GM18511 (cell line): ENCODE data around the gene CCDC144A.
"Not testable (repeated sequence)": the region's sequence is repeated elsewhere in the genome, so short reads cannot be mapped to it uniquely, and the experiment has no call there.

Source experiments
- ATAC-seq: cut with Tn5 transposase; IDR thresholded peaks from one replicate; pipeline ENCODE4 v1.9.1; 2021; ENCODE audit warnings: mild to moderate bottlenecking, moderate library complexity; ENCODE audit not compliant: unreplicated experiment

CCDC144A gene

DNA sequence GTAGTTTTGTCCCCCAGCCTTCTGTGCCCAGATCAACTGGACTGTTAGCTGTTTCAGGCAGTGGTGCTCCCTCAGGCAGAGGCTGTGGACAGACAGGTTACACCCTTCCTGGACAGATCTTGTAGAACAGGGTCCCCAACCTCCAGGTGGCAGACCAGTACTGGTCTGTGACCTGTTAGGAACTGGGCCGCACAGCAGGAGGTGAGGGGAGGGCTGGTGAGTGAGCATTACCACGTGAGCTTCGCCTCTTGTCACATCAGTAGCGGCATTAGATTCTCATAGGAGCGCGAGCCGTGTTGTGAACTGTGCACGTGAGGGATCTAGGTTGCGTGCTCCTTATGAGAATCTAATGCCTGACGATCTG, 61.9 kb downstream of the CCDC144A start:
- not testable (repeated sequence) for ATAC-seq

DNA sequence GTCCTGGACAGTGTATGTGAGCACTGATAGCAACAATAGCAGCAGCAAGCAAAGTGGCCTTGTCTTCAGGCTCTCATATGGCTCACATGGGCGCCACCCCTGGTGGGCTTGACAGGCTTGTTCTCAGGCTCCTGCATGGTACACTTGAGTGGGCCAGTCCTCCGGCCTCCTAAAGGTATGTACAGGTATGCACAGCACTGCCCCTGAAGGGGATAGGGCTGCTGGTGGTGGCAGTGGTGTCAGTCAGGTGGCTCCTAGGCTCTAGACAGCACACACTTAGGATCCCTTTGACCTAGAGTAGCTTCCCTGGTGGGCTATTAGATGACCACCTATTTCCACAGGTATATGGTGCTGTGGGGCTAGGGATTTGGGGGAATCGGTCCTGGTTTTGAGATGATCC, 67.5 kb downstream of the CCDC144A start:
- not testable (repeated sequence) for ATAC-seq

DNA sequence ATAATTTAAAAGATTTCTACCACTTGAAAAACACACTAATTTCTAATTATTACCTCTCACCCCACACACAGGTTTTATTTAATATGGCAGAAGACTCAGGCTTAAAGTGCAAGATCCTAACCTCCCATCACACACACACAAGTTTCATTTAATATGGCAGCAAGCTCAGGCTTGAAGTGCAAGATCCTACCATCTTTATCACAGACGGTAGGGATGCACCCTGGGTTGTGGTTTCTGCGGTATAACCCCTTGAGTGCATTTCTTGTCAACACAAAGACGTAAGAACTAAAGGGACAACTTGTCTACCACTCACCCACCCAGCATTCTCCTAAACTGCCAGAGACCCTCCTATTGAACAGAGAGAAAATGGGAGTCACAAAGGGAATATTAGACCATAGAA, 68.1 kb downstream of the CCDC144A start:
- ATAC-seq = not testable (repeated sequence)

DNA sequence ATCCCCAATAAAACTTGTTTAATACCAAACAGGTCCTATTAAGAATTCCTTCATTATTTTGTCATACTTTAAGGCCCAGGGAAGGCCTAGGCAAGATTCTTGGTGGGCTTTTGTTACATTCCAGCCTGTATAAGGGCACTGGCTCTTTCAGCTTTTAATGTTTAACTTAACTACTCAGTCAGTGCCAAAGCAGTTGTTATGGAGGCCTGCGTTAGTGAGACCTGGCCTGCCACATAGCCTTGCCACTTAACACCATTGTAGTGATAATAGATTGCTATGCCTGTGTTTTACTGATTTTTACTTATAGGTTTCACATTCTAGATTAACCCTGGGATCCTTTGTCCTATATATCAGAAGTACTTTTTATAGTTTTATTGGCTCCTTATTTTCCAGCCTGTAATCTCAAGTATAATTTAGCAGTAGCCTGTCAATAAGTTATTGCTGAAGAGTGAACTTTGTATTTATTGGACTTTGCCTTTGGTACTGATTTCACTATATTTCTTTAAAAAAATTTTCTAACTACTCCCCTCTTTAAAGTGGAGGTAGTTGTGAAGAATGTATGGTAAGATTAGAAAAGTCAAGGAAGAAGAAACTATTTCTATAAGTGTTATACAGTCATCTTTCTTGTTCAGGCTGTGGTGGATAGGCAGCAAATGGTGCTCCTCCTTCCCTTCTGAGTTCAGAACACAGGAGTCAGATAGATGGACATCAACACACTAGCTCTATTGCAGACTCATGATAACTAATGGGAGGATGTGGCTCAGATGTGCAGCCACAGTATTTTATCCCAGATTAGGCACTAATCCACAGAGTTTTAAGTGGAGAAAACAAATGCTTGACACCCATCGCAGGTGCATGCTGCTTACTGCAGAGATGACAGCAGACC, 78.5 kb downstream of the CCDC144A start:
- not testable (repeated sequence) for ATAC-seq

DNA sequence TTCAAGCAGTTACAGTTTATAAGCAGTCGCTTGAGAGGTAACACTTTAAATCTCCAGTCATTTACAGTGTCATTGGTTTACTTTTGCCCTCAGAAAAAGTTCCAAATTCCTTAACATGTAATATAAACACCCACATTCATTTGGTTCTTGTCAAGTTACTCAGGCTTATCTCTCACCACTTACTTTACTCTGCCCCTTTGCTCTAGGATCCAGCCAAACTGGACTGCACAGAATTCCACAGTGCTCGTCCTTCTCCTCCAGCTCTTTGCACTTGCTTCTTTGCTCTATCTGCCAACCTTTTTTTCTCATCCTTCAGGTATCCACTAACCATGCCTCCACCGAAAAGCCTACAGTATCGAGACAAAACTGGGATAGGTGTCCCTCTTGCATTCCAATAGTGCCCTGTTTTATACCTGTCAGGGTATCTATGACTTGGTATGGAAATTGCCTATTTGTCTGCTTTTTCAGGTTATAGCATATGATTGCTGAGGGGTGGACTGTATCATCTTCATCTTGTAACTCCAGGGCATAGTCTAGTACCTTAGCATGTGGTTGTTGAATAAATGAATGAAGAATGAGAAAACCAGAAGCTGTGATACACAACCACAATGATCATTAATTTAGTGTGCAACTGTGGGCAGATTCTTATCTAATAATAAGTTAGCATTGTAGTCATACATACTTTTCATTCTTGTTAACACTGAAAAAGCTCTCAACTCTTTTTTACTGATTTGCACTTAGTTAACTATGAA, 82.5 kb downstream of the CCDC144A start:
- not testable (repeated sequence) for ATAC-seq

DNA sequence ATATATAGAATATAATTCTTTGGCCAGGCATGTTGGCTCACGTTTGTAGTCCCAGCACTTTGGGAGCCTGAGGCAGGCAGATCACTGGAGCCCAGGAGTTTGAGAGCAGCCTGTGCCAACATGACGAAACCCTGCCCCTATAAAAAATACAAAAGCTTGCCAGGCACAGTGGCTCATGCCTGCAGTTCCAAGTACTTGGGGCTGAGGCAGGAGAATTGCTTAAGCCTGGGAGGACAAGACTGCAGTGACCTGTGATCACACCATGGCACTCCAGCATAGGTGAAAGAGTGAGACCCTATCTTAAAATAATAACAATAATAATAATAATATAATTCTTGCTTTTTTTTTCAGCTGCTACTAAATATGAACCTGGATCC, 83.1 kb downstream of the CCDC144A start:
- ATAC-seq = not testable (repeated sequence)

DNA sequence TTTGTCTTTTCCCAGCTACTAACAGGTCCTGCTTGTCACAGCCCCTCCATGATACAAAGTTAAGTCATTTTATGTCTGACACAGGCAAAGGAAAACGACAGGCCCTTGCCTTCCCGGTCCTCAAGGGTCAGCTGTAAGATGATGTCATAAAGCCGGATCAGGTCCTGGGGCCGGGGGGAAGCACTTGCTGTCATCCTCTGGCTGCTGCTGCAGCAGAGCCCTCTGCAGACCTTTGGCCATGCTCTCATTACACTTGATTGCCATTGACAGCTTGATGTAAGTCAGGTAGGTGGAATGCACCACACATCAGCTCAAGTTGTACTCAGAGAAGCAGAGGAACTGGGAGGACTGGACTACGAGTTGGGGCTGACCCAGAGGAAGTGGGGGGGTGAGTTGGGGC, 97.8 kb downstream of the CCDC144A start:
- ATAC-seq = not testable (repeated sequence)

DNA sequence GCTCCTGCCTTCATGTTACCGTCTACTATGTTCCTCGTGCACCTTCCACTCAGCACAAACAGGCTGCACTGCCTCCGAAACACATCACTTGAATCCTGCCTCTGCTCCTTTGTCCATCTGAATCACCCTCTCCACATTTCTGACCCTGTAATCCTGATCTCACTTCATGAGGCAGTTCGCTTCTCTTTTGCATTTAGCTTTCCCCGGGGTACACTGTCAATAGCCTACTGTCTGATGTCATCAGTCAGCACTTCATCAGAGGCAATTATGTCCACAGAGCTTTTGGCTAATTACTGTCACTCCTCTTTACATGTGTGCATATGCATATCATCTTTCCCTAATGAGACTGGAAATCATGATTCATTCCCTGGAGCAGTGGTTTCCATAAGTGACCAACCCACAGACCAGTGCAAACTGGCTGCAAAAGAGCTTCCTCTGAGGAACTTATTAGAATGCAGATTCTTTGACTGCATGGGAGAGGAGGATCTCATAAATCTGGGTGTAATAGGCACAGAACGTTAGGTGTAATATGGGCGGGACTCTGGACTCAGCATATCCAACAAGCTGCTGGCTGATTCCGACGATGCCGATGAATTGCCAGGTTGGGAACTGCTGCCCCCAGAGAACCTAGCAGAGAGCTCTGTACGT, 99.0 kb downstream of the CCDC144A start:
- ATAC-seq = not testable (repeated sequence)

DNA sequence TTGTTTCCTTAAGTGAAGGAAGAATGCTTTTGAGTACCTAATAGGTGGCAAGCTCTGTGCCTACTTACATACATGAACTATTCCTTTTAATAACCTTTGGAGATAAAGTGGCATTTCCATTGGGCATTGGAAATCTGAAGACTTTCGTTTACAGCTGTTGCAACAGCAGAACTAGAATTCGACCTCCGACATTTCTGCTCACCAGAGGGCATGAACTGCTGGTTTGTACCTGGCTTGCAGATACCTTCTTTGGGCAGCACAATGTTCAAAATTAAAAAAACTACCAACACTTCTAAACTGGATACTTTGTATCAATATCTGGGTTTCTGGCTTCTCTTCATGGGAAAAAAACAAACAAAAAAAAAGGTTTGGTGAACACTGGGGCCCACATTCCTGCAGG, 99.6 kb downstream of the CCDC144A start:
- ATAC-seq = not testable (repeated sequence)

DNA sequence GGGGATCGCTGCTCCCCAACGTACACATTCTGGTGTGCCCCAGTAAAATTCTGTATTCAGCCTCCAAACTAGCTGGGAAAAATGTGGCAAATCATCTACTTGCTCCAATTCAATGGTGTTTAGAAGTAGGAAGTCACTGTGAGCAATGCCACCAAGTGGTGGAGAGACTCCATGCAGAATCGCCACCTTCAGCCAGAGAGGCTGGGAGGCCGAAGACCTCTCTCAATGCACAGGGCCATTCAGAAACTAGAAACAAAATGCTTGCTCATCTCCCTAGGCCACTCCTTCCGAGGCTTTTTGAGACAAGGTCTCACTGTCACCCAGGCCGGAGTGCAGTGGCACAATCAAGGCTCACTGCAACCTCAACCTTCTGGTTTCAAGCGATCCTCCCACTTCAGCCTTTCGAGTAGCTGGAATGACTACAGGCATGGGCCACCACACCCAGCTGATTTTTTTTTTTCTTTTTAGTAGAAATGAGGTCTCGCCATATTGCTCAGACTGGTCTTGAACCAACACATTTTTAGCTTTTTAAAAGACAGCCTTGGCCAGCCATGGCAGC, 100.4 kb downstream of the CCDC144A start:
- not testable (repeated sequence) for ATAC-seq

DNA sequence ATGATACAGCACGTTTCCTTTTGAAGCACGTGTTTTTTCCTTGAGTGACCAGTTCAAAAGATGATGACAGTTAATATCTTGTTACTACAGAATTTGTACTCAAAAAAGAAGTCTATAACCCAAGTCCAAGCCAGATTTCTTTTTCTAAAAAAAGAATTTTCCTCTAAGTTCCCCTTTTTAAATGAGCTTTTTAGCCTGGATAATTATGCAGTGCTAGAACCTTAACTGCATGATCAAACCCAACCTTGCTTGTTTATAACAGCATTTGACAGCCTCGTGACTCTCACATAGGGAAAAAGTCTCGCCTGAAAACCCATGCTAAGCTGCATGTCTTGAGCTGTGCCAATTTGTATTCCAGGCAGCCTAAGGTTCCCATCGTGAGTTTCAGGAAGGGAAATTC, 104.2 kb downstream of the CCDC144A start:
- ATAC-seq = not testable (repeated sequence)

DNA sequence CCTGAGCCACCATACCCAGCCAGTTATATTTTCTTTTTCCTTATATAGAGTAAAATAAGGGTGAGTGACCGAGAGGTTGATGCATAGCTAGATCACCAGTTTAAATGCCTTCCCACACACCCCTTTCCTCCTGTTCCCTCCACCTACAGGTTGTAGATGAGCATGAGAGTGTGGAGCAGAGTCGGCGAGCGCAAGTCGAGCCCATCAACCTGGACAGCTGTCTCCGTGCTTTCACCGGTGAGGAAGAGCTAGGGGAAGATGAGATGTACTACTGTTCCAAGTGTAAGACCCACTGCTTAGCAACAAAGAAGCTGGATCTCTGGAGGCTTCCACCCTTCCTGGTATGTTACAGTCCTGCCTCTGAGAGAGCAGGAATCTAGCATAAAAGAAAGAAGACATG, 105.9 kb downstream of the CCDC144A start:
- ATAC-seq = not testable (repeated sequence)

DNA sequence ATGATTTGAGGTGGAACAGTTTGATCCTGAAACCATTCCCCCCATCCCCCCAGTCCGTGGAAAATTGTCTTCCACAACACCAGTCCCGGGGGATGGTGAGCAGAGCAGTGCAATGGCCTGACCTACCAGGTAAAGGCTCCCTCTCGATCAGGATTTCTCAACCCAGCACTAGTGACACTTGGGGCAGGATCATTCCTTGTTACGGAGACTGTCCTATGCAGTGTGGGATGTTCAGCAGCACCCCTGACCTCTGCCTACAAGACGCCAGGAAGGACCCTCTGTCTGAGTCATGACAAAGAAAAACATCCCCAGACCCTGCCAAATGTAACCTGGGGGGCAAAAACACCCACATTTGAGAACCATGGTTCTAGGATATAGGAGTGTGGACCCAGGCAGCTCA, 114.8 kb downstream of the CCDC144A start:
- ATAC-seq = not testable (repeated sequence)

DNA sequence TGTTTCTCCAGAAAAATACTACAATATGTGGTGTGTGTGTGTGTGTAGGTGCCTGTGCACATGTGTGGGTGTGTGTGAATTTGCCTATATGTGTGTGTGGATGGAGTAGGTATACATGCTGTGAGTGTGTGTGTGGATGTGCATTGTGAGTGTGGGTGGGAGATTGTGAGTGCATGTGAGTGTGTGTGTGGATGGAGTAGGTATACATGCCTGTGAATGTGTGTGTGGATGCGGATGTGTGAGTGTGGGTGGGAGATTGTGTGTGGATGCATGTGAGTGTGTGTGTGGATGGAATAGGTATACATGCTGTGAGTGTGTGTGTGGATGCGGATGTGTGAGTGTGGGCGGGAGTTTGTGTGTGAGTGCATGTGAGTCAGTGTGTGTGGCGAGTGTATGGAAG, 116.6 kb downstream of the CCDC144A start:
- not testable (repeated sequence) for ATAC-seq

DNA sequence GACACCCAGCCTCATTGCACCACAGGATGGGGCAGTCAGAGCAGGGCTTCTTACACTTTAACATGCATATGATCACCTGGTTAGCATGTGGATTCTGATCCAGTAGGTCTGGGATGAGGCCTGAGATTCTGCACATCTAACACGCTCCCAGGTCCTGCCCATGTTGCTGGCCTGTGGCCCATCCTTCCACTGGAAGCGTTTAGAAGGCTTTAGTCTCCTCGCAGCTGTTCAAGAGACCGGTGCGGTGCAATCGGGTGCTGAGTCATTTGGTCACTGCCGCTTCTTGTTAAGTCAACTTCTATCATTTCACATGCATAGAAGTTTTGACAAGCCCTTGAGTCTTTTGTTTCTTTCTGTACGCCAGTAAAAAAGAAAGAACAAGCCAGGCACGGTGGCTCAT, 117.6 kb downstream of the CCDC144A start:
- ATAC-seq = not testable (repeated sequence)

DNA sequence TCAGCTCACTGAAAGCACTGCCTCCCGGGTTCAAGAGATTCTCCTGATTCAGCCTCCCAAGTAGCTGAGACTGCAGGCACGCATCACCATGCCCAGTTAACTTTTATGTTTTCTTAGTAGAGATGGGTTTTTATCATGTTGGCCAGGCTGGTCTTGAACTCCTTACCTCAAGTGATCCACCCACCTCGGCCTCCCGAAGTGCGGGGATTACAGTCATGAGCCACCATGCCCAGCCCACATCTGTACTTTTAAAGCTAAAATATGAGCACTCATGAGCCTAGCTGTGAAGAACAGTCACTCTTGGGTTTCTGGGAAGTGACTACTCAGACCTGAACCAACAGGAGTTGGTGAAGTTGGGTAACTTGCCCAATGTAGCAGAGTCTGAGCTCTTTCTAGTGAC, 120.2 kb downstream of the CCDC144A start:
- ATAC-seq = not testable (repeated sequence)

DNA sequence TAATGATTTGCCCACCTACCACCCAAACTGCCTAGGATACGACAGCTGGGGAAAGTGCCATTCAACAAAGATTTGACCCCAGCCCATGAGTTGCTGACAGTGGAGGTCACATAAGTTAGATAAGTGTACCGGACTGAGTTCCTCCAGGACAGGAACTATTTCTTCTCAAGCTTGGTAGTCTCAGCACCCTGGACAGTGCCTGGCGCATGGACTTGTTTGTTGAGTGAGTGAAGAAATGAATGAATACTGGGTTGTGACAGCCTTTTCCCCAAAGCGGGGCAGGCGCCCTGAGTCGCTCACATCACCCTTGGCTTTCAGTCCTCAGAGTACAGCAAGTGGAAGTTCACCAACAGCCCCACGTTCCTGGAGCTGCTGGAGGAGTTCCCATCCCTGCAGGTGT, 122.1 kb downstream of the CCDC144A start:
- not testable (repeated sequence) for ATAC-seq

DNA sequence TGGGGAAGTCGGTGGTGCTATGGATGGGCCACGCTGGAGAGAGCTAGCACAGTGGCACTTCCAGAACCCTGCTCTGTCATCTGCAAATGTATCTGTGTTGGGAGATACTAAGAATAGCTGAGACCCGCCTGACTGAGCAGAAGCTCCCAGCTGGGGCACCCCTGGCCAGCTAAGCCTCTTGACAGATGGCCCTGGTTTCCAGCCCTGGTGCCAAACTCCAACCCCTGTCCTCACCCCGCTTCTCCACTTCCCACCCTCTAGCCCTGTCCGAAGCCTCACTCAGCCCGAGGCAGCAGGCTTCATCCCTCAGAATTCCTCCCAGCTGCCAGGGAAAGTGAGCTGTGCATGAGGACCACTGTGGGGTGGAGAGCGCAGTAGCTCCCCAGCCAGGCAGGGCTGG, 124.4 kb downstream of the CCDC144A start:
- no peak for ATAC-seq

DNA sequence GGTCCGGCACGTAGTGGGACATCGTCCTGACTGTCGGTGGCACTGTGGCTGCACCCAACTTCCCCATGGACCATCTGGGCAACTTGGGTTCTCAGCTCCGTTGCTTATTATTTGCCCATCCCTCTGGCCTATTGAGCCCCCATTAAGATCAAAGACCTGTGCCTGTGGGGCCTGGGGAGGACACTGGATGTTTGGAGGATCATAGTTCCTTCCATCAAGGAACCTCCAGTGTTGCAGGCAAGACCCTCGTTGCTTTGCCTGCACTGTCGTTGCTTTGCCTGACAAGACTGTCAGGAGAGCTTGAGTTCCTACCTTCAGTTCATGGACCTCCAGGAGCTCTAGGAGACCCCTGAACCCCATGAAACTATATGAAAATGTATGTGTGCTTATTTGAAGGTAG, 127.2 kb downstream of the CCDC144A start:
- no peak for ATAC-seq

DNA sequence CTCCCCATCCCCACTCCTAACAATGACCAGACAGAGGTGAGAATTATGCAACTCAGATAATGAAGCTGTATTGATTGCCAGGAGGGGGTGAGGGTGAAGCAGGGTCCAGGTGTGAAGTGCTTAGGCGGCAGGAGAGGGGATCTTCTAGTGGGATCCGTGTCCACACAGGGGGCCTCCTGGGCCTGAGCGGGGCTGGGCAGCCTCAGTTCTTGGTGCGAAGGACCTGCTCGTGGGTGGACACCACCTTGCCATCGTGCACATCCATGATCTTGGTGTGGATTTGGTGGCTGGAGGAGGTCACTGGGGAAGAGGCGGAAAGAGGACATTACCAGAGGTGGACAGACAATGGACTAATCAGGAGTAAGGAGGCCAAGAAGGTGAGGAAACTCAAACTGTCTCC, 127.9 kb downstream of the CCDC144A start:
- ATAC-seq = not testable (repeated sequence)

DNA sequence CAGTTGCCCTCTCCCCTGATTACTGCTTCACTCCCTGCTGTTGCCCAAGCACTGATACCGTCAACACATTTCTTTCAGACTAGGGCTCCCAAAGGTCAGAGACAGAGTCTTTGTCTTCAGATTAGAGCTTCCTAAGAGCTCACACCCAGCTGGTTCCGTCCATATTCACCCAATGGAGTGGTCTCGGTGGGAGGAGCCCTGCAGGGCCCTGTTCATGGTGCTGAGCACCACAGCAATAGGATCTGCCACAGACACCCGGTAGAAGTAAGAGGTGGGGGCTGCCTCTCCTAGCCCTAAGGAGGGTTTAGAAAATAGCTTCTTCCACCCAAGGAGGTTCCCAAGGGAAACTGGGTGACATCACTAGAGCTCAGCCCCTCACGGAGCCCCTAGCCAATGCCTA, 128.3 kb downstream of the CCDC144A start:
- ATAC-seq = no peak
